Activated naive CD8-positive, alpha-beta T cell treated with anti-CD3 and anti-CD28 coated beads, Interleukin-2, amount 50 U/mL, for 16 hours (primary cell): ENCODE results near the gene ARL15.

Experiments used
- DNase-seq: peaks from one replicate; pipeline ENCODE4 v3.0.0-alpha.2; 2020; ENCODE audit warnings: low read depth, low spot score

The ARL15 gene

GRCh38 chr5:54040018-54040417 is 270.4 kb downstream of the ARL15 start:
- DNase-seq, result no peak

GRCh38 chr5:54037205-54037604 is 273.2 kb downstream of the ARL15 start:
- no peak for DNase-seq

DNA sequence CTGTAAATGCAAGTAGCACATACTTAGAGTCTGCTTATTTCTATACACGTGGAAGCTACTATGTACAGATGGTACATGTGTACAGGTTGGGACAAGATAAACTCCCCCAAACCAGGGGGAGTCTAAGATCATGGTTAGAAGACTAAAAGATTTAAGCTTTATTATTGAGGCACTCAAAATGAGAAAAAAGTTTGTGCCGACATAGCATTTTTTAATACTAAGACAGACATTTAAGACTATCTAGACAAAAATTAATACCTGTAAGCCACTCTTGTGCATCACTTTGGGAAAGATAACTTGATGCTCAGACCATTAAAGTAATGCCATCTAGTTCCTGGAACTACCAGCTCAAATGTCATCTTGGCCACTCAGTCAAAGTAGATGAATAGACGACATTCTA is 279.4 kb downstream of the ARL15 start:
- no peak for DNase-seq

- no peak for DNase-seq
These were observed 285.9 kb downstream of the ARL15 start for GRCh38 chr5:54024466-54024865.

DNA sequence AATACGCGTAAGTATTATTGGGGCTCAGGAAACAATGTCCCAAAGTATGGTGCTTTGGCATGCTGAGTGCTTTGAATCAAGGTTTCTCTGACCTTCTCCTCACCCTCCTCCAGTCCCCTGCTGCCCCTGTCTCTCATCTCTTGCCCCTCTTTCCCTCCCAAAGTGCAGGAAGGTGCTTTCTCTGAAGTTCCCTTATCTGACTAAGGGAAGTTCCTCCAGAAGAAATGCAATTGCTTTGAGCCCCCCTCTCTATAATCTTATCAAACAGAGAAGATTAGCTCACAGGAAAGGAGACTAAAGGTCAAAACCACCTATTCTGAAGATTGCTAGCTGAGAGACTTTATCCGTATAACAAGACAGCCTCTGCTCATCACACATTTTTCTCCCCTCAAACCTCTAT is 288.1 kb downstream of the ARL15 start:
- DNase-seq, result no peak

DNA sequence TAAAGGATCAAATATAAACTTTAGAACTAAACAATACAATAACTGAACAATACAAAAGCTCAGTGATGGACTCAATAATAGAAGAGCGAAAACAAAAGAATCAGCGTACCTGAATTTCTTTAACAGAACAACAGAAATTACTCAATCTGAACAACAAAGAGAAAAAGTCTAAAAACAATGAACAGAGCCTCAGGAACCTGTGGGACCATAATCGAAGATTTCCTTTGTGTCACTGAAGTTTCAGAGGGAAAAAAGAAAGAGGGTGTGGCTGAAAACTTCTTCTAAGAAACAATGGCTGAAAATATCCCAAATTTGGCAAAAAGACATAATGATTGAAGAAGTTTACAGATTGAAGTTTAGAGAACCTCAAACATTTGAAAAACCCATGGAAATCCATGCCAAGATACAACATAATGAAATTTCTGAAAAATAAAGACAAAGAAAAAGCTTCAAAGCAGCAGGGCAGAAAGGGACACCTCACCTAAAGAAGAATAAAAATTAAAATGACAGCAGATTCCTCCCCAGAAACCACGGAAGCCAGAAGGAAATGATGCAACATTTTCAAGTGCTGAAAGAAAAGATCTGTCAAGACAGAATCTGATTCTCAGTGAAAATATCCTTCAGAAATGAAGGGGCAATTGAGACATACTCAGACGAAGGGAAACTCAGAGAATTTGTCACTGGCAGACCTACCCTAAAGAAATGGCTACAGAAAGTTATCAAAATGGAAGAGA is 288.8 kb downstream of the ARL15 start:
- DNase-seq, result no peak

DNA sequence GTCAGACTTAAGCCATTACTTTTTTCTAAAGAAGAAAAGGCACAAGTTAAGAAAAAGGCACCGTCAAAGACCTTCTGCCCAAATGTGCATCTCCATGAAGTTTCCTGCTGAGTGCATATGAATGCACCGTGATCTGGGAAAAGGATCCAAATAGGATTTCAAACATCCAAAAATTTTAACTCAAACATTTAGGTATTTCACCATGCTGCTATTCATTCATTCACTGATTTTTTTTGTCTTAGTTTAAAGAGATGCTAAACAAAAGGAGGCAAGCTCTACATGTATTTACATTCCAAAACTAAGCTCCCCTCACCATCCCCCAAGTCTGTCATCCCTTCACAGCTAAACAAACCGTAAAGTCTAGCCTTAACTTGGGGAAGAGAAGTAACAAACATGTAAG is 291.9 kb downstream of the ARL15 start:
- no peak for DNase-seq

DNA sequence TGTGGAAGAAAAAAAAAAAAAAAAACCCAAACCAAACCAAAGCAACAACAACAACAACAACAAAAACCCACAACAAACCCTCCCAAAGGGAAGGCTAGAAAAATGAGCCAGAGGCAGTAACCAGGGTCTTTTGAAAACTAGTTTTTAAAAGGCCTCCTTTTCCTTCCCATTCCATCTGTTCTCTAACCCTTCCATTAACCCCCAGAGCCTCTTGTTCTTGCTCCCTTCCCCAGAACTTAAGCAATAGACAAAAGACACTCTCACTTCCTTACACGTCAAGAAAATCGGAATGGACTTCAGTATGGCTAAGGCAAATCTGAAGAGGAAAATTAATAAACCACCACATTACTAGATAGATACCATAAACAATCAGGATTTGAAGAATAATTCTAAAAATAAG is 292.8 kb downstream of the ARL15 start:
- no peak for DNase-seq

DNA sequence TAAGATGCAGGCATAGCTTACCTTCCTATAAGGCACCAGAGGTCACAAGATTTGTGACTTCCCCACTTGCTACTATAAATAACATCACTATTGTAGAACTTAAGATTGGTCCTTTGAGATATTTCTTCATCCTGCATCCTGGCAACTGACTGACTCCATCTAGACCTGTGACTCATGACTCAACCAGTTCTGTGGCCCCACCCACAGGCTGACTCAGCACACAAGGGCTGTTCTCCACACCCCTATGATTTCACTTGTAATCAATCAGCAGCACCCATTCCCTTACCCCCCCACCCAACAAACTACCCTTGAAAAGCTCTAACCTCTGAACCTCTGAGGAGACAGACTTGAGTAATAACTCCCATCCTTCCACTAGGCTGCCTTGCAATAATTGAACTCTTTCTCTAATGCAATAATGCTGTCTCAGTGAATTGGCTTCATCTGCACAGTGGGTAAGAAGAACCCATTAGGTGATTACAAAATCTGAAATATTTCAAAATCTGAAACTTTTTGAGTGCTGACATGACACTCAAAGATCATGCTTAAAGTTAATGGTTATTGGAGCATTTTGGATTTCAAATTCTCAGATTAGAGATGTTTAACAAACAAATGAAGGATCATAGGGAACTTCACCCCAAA is 296.7 kb downstream of the ARL15 start:
- no peak for DNase-seq

GRCh38 chr5:54009828-54010227 is 300.5 kb downstream of the ARL15 start:
- DNase-seq, result no peak

- DNase-seq, result no peak
These were observed 301.0 kb downstream of the ARL15 start for GRCh38 chr5:54009357-54009756.

DNA sequence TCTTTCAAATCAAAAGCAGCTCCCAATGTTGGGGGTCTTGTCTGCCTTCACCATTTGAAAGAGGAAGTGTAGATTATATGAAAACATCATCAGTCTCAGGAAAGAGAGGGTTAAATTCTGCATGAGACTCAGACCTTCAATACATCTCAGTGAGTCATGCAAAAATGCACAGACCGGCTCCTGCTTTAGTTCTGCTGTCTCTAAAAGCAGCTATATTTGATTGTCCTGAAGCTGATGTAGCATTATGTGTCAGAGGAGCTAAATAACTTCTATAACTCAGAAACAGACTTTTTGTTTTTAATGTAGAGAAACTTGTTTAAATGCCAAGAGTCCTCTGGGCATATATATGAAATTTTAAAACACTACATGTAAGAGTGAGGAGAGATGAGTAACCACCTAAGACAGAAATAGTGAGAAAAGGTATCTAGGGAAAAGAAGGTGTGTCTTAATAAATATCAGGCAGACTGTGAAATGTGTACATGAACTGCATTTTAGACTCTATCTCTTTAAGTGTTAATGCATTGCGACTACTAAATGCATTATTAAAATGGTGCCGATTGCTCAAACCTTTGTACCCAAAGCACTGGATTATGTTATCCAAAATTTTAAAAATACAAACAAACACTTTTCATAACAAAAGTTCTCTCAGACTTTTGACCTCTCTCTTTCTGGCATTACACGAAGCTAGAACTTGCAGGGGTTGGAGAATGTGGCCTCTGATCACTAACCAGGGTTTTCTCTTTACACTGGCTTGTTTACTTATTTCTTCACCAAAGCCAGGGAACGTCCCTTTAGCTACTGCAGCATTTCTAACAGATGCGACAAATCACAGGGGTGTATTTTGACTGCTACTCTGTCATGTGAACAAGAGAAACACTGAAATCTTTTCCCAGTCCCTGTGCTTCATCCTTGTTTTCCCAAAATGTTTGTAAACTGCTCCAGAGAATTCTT is 302.3 kb downstream of the ARL15 start:
- DNase-seq, result no peak

GRCh38 chr5:54004697-54005096 is 305.7 kb downstream of the ARL15 start:
- no peak for DNase-seq

DNA sequence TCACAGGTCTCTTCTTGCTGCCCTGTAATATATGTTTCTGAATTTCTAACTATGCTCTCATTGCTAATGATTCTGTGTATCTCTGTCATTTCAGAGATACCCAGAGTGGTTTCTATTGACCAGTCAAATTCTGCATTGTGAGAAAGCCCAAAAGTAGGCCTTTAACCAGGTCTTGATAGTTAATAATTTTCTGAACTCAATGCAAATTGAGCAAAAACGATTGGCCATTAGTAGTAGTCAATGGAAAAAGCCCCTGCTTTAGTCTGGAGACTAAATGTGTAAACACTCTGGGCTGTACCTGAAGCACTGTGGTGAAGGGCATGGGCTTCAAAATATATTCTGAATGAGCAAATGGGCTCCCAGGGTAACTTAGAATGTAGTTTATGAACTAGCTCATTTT is 307.6 kb downstream of the ARL15 start:
- DNase-seq, result no peak

- no peak for DNase-seq
These were observed 308.2 kb downstream of the ARL15 start for GRCh38 chr5:54001976-54002775.

- DNase-seq, result no peak
These were observed 310.4 kb downstream of the ARL15 start for GRCh38 chr5:54000011-54000410.

GRCh38 chr5:53997736-53998627 is 312.4 kb downstream of the ARL15 start:
- no peak for DNase-seq

GRCh38 chr5:53996008-53996407 is 314.4 kb downstream of the ARL15 start:
- no peak for DNase-seq

GRCh38 chr5:53994148-53994547 is 316.2 kb downstream of the ARL15 start:
- DNase-seq, result no peak

- no peak for DNase-seq
These were observed 318.4 kb downstream of the ARL15 start for GRCh38 chr5:53991942-53992341.

- DNase-seq, result no peak
These were observed 323.3 kb downstream of the ARL15 start for GRCh38 chr5:53987101-53987500.
